ENCODE results near the gene FAM8A1. TPM values are rescaled to one million over a fixed set of nuclear protein-coding genes. Genes with fewer than 3 reads are reported as not detected.

Gene FAM8A1
- total and polyA plus RNA-seq, 2 of the 13 experiments (the other 11 are each of a cell fraction or from before 2014, with no cell fraction given), result 30.5 to 34.3 TPM

- TF ChIP-seq, protein P1, sequence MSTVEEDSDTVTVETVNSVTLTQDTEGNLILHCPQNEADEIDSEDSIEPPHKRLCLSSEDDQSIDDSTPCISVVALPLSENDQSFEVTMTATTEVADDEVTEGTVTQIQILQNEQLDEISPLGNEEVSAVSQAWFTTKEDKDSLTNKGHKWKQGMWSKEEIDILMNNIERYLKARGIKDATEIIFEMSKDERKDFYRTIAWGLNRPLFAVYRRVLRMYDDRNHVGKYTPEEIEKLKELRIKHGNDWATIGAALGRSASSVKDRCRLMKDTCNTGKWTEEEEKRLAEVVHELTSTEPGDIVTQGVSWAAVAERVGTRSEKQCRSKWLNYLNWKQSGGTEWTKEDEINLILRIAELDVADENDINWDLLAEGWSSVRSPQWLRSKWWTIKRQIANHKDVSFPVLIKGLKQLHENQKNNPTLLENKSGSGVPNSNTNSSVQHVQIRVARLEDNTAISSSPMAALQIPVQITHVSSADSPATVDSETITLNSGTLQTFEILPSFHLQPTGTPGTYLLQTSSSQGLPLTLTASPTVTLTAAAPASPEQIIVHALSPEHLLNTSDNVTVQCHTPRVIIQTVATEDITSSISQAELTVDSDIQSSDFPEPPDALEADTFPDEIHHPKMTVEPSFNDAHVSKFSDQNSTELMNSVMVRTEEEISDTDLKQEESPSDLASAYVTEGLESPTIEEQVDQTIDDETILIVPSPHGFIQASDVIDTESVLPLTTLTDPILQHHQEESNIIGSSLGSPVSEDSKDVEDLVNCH (CRISPR knock-in tag; IDR thresholded peaks at IDR 0.05), result no peak
- no peak for TF ChIP-seq ZNF674 (CRISPR knock-in tag; IDR thresholded peaks at IDR 0.05; ENCODE audit: low read depth)
- no peak for TF ChIP-seq SNAPC4 (CRISPR knock-in tag; IDR thresholded peaks at IDR 0.05)
- TF ChIP-seq REPIN1 (CRISPR knock-in tag; IDR thresholded peaks at IDR 0.05; ENCODE audit: borderline replicate concordance, low read depth), result no peak
- no peak for TF ChIP-seq POLR2A (IDR thresholded peaks at IDR 0.05; ENCODE audit: insufficient read depth in 1 of 2, low read depth in 2 of 2, low read length in 2 of 2)
- TF ChIP-seq DPF2 (CRISPR knock-in tag; IDR thresholded peaks at IDR 0.05; ENCODE audit: borderline replicate concordance, low read depth), result no peak
- TF ChIP-seq ZBTB26 (CRISPR knock-in tag; IDR thresholded peaks at IDR 0.05; ENCODE audit: borderline replicate concordance), result no peak
- no peak for TF ChIP-seq DR1 (CRISPR knock-in tag; IDR thresholded peaks at IDR 0.05)
- no peak for TF ChIP-seq ZNF572 (CRISPR knock-in tag; IDR thresholded peaks at IDR 0.05)
- TF ChIP-seq TFDP1 (CRISPR knock-in tag; IDR thresholded peaks at IDR 0.05; ENCODE audit: borderline replicate concordance), result no peak
- TF ChIP-seq, protein P2, sequence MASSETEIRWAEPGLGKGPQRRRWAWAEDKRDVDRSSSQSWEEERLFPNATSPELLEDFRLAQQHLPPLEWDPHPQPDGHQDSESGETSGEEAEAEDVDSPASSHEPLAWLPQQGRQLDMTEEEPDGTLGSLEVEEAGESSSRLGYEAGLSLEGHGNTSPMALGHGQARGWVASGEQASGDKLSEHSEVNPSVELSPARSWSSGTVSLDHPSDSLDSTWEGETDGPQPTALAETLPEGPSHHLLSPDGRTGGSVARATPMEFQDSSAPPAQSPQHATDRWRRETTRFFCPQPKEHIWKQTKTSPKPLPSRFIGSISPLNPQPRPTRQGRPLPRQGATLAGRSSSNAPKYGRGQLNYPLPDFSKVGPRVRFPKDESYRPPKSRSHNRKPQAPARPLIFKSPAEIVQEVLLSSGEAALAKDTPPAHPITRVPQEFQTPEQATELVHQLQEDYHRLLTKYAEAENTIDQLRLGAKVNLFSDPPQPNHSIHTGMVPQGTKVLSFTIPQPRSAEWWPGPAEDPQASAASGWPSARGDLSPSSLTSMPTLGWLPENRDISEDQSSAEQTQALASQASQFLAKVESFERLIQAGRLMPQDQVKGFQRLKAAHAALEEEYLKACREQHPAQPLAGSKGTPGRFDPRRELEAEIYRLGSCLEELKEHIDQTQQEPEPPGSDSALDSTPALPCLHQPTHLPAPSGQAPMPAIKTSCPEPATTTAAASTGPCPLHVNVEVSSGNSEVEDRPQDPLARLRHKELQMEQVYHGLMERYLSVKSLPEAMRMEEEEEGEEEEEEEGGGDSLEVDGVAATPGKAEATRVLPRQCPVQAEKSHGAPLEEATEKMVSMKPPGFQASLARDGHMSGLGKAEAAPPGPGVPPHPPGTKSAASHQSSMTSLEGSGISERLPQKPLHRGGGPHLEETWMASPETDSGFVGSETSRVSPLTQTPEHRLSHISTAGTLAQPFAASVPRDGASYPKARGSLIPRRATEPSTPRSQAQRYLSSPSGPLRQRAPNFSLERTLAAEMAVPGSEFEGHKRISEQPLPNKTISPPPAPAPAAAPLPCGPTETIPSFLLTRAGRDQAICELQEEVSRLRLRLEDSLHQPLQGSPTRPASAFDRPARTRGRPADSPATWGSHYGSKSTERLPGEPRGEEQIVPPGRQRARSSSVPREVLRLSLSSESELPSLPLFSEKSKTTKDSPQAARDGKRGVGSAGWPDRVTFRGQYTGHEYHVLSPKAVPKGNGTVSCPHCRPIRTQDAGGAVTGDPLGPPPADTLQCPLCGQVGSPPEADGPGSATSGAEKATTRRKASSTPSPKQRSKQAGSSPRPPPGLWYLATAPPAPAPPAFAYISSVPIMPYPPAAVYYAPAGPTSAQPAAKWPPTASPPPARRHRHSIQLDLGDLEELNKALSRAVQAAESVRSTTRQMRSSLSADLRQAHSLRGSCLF (CRISPR knock-in tag; IDR thresholded peaks at IDR 0.05; ENCODE audit: borderline replicate concordance), result no peak
- no peak for TF ChIP-seq ZFYVE20 (CRISPR knock-in tag; IDR thresholded peaks at IDR 0.05; ENCODE audit: borderline replicate concordance, low read depth)
- TF ChIP-seq ZFP37 (CRISPR knock-in tag; IDR thresholded peaks at IDR 0.05; ENCODE audit: borderline replicate concordance), result no peak
Measured at GRCh38 chr6:17602888-17603287, 2.8 kb downstream of the FAM8A1 start (continued).
